Measurements from ENCODE around the gene MKI67.
"Not testable (repeated sequence)": the region's sequence is repeated elsewhere in the genome, so short reads cannot be mapped to it uniquely, and the experiment has no call there.

The MKI67 gene, protein sequence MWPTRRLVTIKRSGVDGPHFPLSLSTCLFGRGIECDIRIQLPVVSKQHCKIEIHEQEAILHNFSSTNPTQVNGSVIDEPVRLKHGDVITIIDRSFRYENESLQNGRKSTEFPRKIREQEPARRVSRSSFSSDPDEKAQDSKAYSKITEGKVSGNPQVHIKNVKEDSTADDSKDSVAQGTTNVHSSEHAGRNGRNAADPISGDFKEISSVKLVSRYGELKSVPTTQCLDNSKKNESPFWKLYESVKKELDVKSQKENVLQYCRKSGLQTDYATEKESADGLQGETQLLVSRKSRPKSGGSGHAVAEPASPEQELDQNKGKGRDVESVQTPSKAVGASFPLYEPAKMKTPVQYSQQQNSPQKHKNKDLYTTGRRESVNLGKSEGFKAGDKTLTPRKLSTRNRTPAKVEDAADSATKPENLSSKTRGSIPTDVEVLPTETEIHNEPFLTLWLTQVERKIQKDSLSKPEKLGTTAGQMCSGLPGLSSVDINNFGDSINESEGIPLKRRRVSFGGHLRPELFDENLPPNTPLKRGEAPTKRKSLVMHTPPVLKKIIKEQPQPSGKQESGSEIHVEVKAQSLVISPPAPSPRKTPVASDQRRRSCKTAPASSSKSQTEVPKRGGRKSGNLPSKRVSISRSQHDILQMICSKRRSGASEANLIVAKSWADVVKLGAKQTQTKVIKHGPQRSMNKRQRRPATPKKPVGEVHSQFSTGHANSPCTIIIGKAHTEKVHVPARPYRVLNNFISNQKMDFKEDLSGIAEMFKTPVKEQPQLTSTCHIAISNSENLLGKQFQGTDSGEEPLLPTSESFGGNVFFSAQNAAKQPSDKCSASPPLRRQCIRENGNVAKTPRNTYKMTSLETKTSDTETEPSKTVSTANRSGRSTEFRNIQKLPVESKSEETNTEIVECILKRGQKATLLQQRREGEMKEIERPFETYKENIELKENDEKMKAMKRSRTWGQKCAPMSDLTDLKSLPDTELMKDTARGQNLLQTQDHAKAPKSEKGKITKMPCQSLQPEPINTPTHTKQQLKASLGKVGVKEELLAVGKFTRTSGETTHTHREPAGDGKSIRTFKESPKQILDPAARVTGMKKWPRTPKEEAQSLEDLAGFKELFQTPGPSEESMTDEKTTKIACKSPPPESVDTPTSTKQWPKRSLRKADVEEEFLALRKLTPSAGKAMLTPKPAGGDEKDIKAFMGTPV (N-terminal part only)

DNA sequence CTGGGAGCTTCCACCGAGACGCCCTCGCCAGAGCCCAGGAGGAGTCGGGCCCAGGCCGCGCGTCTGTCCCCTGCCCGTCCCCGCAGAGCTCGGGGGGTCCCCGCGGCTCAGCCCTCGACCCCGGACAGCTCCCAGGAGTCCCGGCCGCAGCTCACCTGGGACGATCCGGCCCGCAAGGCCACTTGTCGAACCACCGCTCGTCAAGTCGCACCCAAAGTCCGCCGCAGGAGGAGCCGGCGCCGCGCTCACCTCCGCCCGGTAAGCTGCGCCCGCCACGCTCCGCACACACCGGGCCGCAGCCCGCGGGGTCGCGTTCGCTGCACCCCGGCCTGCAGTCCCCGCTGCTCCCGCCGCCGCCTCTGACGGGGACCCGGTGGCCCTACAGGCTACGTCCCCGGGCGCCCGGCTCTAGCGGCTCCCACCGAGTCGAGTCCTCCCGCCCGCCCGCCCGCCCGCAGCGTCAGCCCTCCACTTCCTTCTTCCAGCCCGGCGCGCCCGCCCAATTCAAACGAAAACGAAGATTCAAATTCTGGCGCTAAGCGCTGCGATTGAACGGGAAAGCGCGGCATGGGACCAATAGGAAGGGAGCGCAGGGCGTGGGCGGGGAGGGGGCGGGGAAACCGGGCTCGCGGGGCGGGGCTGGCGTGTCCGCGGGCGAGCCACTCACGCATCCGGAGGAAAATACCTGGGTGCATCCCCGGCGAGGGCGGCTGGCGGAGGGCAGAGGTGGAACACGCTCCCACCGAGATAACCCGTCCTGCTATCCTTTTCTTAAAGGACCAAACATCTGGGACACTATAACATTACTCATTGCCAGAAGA is at the start of gene MKI67:
Gene MKI67 (minus strand): TSS at position 480 of the 821 bp plus-strand sequence. CDS start 756 bp downstream, outside the sequence.
- ATAC-seq (peak; percentile 88), DNase-seq (peak; percentile 92)

DNA sequence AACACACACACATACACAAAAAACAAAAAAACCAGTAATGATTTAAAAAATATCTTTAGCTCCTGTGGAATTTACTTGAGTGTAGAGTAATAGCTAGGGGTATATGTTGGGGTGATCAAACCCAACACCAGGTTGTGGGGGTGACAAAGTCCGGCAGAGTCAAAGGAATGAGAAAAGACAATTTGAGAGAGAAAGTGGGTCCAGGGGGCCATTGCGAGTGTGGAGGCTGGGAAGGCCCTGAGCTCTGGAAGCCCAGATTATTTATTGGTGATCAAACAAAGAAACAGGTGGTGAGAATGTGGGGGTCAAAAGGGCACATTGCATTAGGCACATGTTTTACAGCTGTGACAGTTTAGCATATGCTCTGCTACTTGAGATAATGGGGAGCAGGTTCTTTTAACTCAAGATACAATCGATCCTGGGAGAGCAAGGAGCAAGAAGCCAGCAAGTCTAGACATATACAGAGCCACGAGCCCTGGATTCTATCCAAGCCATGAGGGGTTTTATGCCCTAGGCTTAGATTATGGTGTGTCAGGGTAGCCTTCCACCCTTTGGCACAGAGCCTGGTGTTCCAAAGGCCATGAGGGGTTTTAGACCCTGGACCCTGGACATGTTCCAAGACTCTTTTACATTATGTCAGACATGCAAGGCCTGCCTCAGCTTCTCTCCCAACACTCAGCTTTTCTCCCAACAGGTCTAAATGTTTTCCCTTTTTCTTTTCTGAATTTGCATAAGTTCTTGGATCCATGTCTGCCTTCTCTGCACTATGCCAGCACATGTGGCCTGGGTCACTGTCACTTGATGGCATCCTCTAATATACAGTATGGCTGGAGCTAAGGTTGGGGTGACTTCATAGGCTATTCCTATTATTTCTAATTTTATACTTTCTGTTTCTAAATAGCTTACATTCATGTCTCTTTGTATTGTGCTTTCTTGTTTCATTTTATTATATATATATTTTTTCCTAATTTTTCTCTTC is 48.6 kb upstream of the MKI67 start:
- no peak for ATAC-seq
- DNase-seq: no peak

DNA sequence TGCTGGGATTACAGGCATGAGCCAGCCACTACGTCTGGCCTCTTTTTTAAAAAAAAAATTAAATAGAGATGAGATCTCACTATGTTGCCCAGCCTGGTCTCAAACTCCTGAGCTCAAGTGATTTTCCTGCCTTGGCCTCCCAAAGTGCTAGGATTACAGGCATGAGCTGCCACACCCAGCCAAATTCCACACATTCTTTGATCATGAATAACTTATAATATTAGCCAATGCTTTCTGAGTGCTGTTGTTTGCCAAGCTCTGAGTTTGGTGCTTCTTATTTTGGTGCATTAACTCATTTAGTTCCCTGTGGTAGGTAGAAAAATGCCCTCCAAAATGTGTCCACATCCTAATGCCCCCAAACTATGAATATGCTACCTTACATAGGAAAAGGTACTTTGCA is 47.2 kb upstream of the MKI67 start:
- DNase-seq (no peak), ATAC-seq (no peak)

DNA sequence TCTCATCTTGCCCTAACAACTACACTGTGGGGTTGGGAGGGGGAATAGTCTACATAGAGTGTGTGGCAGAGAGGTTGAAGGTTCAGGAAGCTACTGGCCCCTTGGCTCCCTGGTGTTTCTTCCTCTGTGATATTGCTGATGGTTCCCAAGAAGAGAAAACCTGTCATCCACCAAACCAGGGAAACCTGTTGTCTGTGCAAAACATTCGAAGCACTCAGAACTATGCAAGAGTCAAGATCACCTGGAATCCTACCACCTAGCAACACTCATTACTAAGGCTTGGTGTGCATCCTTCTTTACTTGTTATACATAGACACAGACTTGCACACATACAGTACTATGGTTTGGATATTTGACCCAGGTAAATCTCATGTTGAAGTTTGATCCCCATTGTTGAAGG is 46.5 kb upstream of the MKI67 start:
- DNase-seq (no peak), ATAC-seq (no peak)

DNA sequence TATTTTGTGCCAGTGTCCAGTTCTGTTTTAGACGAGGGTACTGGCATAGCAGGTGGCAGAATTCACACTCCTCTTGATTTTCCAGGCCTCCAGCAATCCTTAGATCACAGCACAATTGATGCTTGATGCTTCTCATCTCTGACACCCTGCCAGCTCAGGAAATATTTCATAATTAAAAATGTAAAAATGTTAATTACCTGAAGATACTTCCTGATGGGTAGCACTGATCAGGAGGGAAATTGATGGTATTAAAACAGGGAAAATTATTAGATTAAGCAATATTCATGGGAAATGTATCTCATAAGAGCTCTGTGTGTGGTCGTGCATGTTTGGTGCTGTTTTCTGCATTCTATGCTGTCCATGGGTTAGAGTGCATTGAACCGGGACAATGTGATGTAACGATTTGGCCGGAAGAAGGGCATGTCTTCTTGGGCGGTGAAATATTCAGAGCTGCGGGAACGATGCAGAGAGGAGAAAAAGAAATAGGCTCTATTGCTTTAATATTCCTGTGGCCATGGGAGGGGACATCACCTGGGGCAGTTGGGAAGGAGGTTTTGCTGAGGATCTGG is 43.7 kb upstream of the MKI67 start:
- ATAC-seq (no peak), DNase-seq (no peak)

DNA sequence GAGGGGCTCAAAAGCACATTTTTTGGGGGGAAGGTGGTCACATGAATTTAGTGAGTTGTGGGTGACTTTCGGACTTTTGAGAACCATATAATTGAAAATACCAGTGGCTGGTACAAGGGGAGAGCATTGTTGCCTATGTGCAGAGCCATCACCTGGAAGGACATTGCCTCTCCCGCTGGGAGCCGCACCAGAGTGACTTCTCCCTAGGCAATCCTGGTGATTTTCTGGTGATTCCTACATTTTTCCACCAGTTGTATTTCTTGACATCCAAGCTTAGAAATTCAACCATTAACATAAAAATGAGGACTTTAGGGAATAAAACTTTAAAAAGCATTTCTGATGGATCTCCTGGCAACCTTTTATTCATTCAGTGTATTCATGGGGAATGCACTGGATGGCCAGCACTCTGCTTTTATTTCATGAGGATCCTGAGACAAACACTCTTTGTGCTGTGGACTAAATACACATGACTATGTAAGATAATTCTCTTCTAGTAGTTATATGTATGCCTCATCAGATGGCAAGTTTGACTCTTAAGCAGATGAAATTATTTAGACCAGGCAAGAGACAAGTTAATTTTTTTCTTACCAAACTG is 41.8 kb upstream of the MKI67 start:
- no peak for DNase-seq
- no peak for ATAC-seq

DNA sequence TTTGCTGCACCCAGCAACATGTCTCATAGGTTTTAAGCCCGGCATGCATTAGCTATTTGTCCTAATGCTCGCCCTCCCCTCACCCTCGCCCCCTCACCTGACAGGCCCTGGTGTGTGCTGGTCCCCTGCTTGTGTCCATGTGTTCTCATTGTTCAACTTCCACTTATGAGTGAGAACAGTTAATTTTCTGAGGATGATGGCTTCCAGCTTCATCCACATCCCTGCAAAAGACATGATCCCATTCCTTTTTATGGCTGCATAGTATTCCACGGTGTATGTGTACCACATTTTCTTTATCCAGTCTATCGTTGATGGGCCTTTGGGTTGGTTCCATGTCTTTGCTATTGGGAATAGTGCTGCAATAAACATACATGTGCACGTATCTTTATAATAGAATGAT is 40.9 kb upstream of the MKI67 start:
- ATAC-seq, DNase-seq: not testable (repeated sequence)

DNA sequence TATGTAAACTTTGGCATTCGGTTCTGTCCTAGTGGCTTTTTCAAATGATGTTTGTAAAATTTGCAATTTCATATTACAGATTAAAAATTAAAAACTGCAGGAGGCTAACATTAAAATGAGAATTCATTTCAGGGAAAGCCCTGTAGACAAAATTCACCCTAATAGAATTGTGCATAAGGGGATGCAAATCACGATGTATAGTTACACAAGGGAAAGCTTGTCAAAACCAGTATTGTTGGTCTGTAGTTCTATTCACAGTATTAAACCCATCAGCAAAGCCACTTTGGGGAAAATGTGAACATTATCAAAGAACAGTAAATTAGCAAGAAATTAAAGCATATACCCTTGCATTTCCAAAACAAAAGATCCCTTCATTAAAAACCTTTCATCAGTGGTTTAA is 39.9 kb upstream of the MKI67 start:
- no peak for ATAC-seq
- DNase-seq: no peak

DNA sequence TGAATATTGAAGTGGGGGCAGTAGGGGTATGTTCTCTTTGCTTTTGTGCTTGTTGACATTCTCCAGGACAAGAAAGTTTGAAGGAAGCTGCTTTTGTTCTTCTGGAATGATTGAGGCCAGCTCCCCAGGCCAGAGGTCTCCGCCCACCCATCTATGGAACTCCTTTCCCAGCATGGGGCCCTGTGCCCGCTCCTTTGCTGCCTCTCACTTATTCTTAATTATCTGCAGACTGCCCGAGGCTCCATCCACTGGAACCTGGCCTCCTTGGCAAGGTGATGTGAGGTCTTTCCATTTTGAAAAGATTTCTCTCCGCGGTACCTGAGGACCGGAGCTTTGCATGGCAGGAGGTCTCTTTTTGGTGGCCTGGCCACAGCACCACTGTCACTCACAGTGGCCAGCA is 39.3 kb upstream of the MKI67 start:
- ATAC-seq (no peak), DNase-seq (no peak)

DNA sequence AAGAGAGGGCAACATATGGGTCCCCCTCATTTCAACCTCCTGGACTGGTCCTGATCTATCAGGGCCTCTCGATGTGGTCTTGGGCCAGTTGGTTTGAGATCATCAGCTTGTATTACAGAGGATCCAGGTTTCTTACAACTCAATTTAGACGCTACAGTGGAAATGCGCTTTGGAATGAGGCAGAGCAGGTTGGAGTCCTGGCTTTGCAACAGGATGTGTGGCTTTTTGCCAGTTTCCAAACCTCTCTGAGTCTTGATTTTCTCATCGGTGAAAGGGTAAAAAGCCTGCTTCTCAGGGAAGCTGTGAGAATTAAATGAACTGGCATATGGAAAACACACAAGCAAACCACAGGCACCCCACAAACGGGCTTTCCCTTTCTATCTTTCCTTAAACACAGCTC is 37.5 kb upstream of the MKI67 start:
- DNase-seq (no peak), ATAC-seq (no peak)

DNA sequence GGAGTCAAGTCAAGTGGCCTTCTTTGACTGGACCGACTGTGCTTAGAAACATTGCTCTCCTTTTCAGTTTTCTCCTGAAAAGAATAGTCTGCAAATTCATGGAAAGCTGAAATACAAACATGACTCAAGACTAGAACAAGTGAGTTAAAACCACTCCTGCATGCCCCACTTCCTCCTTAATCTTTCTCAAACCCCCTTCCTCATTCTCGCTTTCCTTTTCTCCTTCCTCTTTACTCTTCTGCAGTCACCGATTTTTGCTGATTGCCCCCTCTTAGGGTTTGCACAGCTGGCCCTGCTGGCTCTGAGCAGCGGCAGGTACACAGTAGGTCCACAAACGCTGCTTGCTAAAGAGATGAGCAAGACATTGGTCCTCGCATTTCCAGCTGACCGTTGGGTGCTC is 34.8 kb upstream of the MKI67 start:
- DNase-seq (no peak), ATAC-seq (no peak)

DNA sequence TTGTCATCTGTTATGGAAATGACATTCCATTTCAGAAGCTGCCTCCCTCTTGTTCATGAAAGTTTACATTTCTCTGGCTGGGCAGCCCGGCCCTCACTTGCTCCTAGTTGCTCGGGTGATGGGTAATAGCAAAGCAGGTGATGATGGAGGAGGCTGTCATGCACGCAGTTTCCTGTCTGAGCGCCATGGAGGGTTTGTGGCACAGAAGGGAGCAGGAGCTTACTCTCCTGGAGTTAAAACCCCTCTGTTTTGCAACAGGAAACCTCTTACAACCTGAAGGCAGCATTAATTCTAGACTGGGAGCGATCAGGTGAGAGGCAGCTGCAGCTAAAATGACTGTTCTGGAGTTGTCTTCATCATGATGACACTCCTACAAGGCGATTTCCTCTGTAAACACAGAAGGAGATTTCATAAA is 34.1 kb upstream of the MKI67 start:
- ATAC-seq (no peak), DNase-seq (no peak)

DNA sequence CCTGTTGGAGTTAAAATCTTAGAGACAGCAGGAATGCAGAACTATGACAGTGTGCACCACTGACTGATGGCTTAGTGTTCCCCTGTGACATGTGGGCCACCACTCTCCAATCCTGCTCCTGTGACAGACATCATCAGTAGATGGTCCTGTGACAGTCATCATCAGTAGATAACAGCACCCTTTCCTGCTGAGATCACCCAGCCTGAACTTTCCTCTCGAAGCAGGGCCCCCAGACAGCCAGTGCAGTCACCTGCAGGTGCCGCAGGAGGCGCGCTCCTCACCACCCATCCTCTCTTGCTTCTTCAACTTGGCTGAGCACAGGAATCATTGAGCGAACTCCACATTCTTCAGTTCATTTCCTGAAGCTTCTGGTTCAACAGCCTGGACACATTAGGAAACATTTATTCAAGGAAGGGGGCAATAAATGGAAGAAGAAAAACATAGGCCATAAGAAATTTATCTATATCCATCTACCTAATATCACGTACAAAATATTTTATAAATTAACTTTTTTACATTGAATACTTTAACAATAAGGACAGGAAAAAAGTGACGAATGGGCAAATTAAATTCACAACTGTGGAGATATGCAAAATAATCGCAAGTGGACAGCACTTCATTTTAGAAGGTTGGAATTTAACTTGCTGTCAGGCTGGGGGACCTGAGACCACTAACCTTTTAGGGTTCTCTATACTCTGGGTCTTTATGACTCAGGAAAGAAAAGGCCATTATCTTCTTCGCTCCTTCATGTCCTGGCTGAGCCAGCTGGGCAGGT is 32.0 kb upstream of the MKI67 start:
- no peak for ATAC-seq
- no peak for DNase-seq

DNA sequence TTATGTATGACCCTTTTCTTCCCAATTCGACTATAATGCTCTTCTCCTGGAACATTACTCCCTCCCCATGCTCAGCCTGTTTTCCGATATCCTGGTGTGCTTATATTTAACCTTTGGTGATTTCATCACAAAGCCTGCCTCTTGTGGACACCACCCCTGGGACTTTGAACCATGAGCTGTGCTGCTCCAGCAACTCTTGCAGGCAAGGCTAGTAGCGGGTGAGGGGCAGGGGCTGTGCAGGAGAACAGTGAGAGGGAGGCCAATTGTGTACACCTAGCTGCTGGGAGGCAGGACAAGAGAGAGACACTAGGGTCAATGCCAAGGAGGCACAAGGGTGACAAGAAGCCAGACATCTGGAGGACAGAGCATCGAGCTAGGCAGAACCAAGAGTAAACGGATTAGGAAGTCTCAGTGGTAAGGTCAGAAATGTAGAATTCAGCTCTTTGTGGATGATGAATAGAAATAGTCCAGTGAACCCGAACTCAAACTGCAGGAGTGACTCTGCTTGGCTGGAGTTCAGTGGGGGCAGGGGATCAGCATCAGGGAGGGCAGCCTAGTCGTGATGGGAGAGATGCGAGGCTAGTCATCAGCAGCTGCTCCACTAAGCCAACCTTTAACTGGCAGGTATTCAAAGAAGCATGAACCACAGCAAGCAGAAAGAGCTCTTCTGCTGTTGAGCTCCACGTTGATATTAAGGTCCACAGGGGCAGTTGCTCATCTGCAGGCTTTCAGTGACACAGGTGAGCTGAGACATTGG is 31.0 kb upstream of the MKI67 start:
- no peak for DNase-seq
- ATAC-seq: no peak

DNA sequence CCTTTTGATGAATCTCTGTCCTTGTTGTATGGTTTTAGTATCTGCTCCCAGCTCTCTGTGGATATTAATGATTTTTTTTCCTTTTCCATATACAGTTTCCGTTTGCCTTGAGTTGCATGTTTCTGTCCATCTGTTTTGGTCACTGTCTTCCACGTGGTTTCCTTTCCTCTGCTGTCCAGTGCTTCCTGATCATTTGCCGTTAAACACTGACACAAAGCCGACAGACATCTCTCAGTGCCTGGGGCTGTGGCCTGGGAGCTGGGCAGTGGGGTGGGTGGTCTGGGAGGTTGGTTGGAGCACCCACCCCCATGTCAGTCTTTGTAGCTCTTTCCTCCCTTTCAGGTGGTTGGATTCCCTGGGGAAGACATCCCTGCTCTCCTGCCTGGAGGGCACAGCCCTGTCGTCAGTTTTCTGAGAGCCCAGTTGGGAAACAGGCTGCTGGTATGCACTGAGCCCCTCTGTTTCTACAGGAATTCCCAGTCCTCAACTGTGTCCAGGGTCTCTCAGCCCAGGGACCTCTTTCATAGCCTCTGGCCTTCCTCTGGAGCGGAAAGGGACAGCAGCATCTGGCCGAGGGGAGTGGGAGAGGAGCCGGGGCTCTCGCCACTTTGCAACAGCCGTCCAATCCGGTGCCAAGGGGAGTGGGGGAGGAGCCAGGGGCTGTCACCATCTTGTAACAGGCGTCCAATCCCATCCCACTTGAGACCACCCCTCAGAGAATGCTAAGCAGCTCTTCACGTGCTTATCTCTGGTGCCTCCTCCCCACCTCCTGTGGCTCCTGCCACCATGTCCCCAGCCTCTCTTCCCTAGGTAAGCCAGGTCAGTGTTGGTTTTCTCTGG is 26.7 kb upstream of the MKI67 start:
- DNase-seq: no peak

DNA sequence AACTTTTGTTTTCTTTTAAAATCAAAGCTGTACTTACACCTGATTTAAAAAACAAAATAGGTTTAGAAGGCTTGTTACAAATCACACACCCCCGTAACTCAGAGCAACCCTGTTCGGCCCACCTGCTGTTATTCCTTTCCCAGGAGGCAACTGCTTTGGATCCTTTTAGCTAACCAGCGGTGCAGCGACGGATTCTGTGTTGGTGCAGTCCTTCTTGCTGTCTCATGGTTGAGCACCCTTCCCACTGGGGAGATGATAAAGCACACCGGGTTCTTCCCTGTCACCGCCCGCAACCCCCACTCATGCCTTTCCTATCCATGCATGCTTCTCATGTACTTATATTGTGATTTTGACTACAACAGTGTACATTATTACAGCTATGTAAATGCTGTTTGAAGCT is 24.8 kb upstream of the MKI67 start:
- DNase-seq (no peak), ATAC-seq (no peak)

More for the DNA sequence above, 26.7 kb upstream of the MKI67 start:
- ATAC-seq: no peak

DNA sequence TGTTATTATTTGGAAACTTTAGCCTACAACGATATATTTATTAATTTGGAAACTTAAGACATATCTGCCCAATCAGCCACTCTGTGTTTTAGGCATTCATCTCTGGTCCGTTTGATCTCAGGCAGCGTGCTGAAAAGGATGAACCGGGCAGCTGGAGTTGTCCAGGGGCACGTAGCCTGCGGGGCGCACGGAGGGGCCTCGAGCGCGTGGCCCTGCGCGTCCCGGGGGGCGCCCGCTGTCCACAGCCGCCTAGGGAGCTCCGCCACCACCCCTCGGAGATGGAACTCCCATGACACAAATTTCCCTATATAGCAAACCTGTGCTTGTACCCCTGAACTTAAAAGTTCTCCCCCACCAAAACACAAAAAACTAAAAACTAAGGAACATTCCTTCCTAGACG is 24.3 kb upstream of the MKI67 start:
- ATAC-seq (no peak), DNase-seq (no peak)
